Measurements from ENCODE around the gene MAD1L1. TPM values are rescaled to one million over a fixed set of nuclear protein-coding genes. Genes with fewer than 3 reads are reported as not detected.

The MAD1L1 gene
- total and polyA plus RNA-seq, 2 of the 13 experiments (the other 11 are each of a cell fraction or from before 2014, with no cell fraction given) = 17.4 to 64.7 TPM

- Histone ChIP-seq H3K36me3 (replicated peaks in 1 of 2; ENCODE audit: control insufficient read depth in 1 of 2, insufficient read depth in 2 of 2, low read length in 2 of 2) (peaks cover 28 to 85% of the 10 kb centered on the region in 2 experiments; a peak in 4 of 5 replicates), H2AFZ (ENCODE audit: low read length) (no peak overlapping the region), H3K79me2 (ENCODE audit: insufficient read depth, low read length) (no peaks in the 10 kb centered on the region), H3K27me3 (ENCODE audit: control insufficient read depth in 1 of 2, insufficient read depth in 2 of 2, low read length in 2 of 2) (no peaks in the 10 kb centered on the region), H3K27ac (ENCODE audit: extremely low read length, insufficient read depth, low read length) (no peak overlapping the region), H3K9ac (ENCODE audit: insufficient read depth, low read depth, low read length) (no peak overlapping the region), H3K4me1 (ENCODE audit: insufficient read depth, low read length) (no peaks in the 10 kb centered on the region), H3K9me3 (ENCODE audit: low read length) (no peaks in the 10 kb centered on the region), H3K4me3 (replicated peaks in 1 of 3; ENCODE audit: insufficient read depth in 1 of 3, low read depth in 2 of 3, low read length in 3 of 3) (no peak overlapping the region), H3K4me2 (ENCODE audit: low read depth, low read length) (no peak overlapping the region), H4K20me1 (ENCODE audit: insufficient read depth, low read length) (no peaks in the 10 kb centered on the region)
- no TSS peak for BruUV-seq (replicated peaks)
- DNase-seq (ENCODE audit: low spot score) (no peak), FAIRE-seq (no peak), ATAC-seq (no peak)
- in situ Hi-C loops (cut with HindIII; ENCODE audit: extremely low pct_ligation_motif_present, low pct_unique_long_range_greater_than_20kb) = loop anchor here (5.0 to 25.0 kb wide), 3 partner anchors 108 to 623 kb away; no protein-coding TSS in a partner anchor
- TF ChIP-seq ZNF33B (CRISPR knock-in tag; IDR thresholded peaks at IDR 0.05) (no peak), NR2F6 (IDR thresholded peaks at IDR 0.05) (no peak), NR2F6 (CRISPR knock-in tag; IDR thresholded peaks at IDR 0.05) (no peak), ZNF747 (CRISPR knock-in tag; IDR thresholded peaks at IDR 0.05; ENCODE audit: borderline replicate concordance) (no peak), NFRKB (IDR thresholded peaks at IDR 0.05) (no peak), ISL2 (CRISPR knock-in tag; IDR thresholded peaks at IDR 0.05) (no peak), ZNF275 (CRISPR knock-in tag; IDR thresholded peaks at IDR 0.05; ENCODE audit: borderline replicate concordance) (no peak), TEAD3 (CRISPR knock-in tag; optimal IDR thresholded peaks at IDR 0.05; ENCODE audit: borderline replicate concordance) (no peak), TBL1XR1 (IDR thresholded peaks at IDR 0.05; ENCODE audit: borderline replicate concordance, low read length, partially characterized antibody) (no peak), ZNF441 (CRISPR knock-in tag; IDR thresholded peaks at IDR 0.05; ENCODE audit: borderline replicate concordance) (no peak), GLI4 (CRISPR knock-in tag; IDR thresholded peaks at IDR 0.05; ENCODE audit: borderline replicate concordance) (no peak), ZBTB34 (CRISPR knock-in tag; IDR thresholded peaks at IDR 0.05) (no peak)
- WGBS (ENCODE audit: low lambda C conversion rate) = 97% methylated on average over 8 of the region's 8 CpGs
- intact Hi-C loops (cut with micrococcal nuclease; ENCODE audit: unreplicated experiment) = no loop called here
- ChIA-PET CTCF (ENCODE audit: low intra/inter-chr PET ratio, low total read pairs) (interaction anchor here (1.2 kb wide), 1 partner anchor 415 kb away, joined by 3 read pairs; no protein-coding TSS in a partner anchor), POLR2A (no interaction called here)
Observed at GRCh38 chr7:2209961-2210323, 22.8 kb downstream of the MAD1L1 start.

Measured in HepG2 (cell line).